HepG2 (cell line): ENCODE data around the gene JPH3. TPM values are rescaled to one million over a fixed set of nuclear protein-coding genes. Genes with fewer than 3 reads are reported as not detected.

Experiments used
- CHD4 ChIP-seq: fragments of 200-600 bp; sonication (generic); IDR thresholded peaks from 2 replicates; pipeline ENCODE4 v1.7.0; 2017; ENCODE audit warnings: mild to moderate bottlenecking, low read length, borderline replicate concordance
- RBFOX2 ChIP-seq: fragments of 200-400 bp; formaldehyde crosslinking; IDR thresholded peaks from 2 replicates; pipeline ENCODE4 v1.6.1; 2017; ENCODE audit warnings: low read depth, mild to moderate bottlenecking, low read length
- SALL2 ChIP-seq: sonication (generic); formaldehyde crosslinking; IDR thresholded peaks from 2 replicates; pipeline ENCODE4 v1.8.1; 2023; ENCODE audit warnings: mild to moderate bottlenecking, missing genetic modification reagents, inconsistent platforms
- ZBTB7A ChIP-seq: sonication (generic); formaldehyde crosslinking; IDR thresholded peaks from 2 replicates; pipeline ENCODE4 v1.8.0; 2022; ENCODE audit warnings: mild to moderate bottlenecking, missing genetic modification reagents
- ZFP41 ChIP-seq: sonication (generic); formaldehyde crosslinking; IDR thresholded peaks from 2 replicates; pipeline ENCODE4 v1.4.0; 2020; ENCODE audit warnings: mild to moderate bottlenecking, missing genetic modification reagents, borderline replicate concordance
- ZNF781 ChIP-seq: sonication (generic); formaldehyde crosslinking; IDR thresholded peaks from 2 replicates; pipeline ENCODE4 v1.5.1; 2020; ENCODE audit warnings: borderline replicate concordance, mild to moderate bottlenecking, missing genetic modification reagents; ENCODE audit errors: not compliant biosample characterization
- polyA plus RNA-seq, 8 experiments: library from polyadenylated mRNA; depleted of rRNA in 3 of 8; stranded (reverse) in 7 of 8; unstranded in 1 of 8; fragments of >200 nt; fragmentation: Illumina TruSeq in 4 of 8; extraction: Trizol in 4 of 8; gene quantifications; 2 replicates each; pipeline versions ENCODE4 v1.2.1 to v1.2.3, GENCODE V29; 2011 to 2016; ENCODE audit warnings: low read depth in 4 of 8, missing spikeins in 1 of 8, mixed read lengths in 1 of 8; ENCODE audit not compliant: insufficient read depth in 1 of 8
- total RNA-seq, 5 experiments: library from RNA; depleted of rRNA; stranded (reverse); fragments of >200 nt; fragmentation: Illumina TruSeq; extraction: Trizol; gene quantifications; 2 replicates each; pipeline ENCODE4 v1.2.3, GENCODE V29; 2016; ENCODE audit warnings: low read depth in 1 of 5
- TF ChIP-seq, protein P1 (sequence below): IDR thresholded peaks from 2 replicates; pipeline ENCODE4 v1.6.1; 2016; ENCODE audit warnings: low read depth
- TF ChIP-seq, protein P2 (sequence below): sonication (generic); formaldehyde crosslinking; IDR thresholded peaks from 2 replicates; pipeline ENCODE4 v1.9.0; 2021; ENCODE audit warnings: mild to moderate bottlenecking, missing genetic modification reagents
- TF ChIP-seq, protein P3 (sequence below): sonication (generic); formaldehyde crosslinking; IDR thresholded peaks from 2 replicates; pipeline ENCODE4 v1.4.0; 2020; ENCODE audit warnings: low read depth, mild to moderate bottlenecking, missing genetic modification reagents
- TF ChIP-seq, protein P4 (sequence below): sonication (generic); formaldehyde crosslinking; IDR thresholded peaks from 2 replicates; pipeline ENCODE4 v1.5.0; 2020; ENCODE audit warnings: mild to moderate bottlenecking, missing genetic modification reagents
- TF ChIP-seq, protein P5 (sequence below): sonication (generic); formaldehyde crosslinking; IDR thresholded peaks from 2 replicates; pipeline ENCODE4 v1.8.0; 2023; ENCODE audit warnings: mild to moderate bottlenecking, missing genetic modification reagents

The JPH3 gene
- total and polyA plus RNA-seq, 2 of the 13 experiments (the other 11 are each of a cell fraction or from before 2014, with no cell fraction given): not detected

DNA sequence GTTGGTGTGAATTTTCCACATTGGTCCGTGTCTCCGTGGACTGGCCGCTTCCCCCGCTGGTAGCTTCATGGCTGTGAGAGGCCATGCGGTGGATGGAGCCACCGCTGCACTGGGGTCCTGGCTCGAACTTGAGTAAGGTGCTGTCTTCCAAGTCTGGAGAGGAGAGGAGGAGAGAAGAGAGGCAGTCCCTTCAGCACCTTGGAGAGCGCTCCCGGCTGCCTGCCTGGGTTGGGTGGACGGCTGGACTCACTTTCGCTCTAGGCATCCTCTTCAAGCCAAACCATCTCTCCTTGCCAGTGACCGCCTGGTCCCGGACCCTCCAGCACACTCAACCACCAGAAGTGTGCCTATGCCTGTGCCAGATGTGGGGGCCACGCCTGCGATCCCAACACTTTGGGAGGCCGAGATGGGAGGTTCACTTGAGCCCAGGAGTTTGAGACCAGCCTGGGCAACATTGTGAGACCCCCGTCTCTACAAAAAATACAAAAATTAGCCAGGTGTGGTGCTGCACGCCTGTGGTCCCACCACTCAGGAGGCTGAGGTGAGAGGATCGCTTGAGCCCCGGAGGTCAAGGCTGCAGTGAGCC, 6.2 kb downstream of the JPH3 start (continued):
- TF ChIP-seq RBFOX2: no peak
- TF ChIP-seq, protein P1, sequence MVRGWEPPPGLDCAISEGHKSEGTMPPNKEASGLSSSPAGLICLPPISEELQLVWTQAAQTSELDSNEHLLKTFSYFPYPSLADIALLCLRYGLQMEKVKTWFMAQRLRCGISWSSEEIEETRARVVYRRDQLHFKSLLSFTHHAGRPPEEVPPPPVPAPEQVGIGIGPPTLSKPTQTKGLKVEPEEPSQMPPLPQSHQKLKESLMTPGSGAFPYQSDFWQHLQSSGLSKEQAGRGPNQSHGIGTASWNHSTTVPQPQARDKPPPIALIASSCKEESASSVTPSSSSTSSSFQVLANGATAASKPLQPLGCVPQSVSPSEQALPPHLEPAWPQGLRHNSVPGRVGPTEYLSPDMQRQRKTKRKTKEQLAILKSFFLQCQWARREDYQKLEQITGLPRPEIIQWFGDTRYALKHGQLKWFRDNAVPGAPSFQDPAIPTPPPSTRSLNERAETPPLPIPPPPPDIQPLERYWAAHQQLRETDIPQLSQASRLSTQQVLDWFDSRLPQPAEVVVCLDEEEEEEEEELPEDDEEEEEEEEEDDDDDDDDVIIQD (CRISPR knock-in tag): peak; percentile 58
- TF ChIP-seq, protein P2, sequence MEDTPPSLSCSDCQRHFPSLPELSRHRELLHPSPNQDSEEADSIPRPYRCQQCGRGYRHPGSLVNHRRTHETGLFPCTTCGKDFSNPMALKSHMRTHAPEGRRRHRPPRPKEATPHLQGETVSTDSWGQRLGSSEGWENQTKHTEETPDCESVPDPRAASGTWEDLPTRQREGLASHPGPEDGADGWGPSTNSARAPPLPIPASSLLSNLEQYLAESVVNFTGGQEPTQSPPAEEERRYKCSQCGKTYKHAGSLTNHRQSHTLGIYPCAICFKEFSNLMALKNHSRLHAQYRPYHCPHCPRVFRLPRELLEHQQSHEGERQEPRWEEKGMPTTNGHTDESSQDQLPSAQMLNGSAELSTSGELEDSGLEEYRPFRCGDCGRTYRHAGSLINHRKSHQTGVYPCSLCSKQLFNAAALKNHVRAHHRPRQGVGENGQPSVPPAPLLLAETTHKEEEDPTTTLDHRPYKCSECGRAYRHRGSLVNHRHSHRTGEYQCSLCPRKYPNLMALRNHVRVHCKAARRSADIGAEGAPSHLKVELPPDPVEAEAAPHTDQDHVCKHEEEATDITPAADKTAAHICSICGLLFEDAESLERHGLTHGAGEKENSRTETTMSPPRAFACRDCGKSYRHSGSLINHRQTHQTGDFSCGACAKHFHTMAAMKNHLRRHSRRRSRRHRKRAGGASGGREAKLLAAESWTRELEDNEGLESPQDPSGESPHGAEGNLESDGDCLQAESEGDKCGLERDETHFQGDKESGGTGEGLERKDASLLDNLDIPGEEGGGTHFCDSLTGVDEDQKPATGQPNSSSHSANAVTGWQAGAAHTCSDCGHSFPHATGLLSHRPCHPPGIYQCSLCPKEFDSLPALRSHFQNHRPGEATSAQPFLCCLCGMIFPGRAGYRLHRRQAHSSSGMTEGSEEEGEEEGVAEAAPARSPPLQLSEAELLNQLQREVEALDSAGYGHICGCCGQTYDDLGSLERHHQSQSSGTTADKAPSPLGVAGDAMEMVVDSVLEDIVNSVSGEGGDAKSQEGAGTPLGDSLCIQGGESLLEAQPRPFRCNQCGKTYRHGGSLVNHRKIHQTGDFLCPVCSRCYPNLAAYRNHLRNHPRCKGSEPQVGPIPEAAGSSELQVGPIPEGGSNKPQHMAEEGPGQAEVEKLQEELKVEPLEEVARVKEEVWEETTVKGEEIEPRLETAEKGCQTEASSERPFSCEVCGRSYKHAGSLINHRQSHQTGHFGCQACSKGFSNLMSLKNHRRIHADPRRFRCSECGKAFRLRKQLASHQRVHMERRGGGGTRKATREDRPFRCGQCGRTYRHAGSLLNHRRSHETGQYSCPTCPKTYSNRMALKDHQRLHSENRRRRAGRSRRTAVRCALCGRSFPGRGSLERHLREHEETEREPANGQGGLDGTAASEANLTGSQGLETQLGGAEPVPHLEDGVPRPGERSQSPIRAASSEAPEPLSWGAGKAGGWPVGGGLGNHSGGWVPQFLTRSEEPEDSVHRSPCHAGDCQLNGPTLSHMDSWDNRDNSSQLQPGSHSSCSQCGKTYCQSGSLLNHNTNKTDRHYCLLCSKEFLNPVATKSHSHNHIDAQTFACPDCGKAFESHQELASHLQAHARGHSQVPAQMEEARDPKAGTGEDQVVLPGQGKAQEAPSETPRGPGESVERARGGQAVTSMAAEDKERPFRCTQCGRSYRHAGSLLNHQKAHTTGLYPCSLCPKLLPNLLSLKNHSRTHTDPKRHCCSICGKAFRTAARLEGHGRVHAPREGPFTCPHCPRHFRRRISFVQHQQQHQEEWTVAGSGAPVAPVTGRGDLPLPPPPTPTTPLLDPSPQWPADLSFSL (CRISPR knock-in tag): no peak
- no peak for TF ChIP-seq SALL2 (CRISPR knock-in tag)
- TF ChIP-seq ZFP41 (CRISPR knock-in tag): no peak
- no peak for TF ChIP-seq CHD4
- peak; percentile 96 for TF ChIP-seq ZNF781 (CRISPR knock-in tag)
- TF ChIP-seq, protein P3, sequence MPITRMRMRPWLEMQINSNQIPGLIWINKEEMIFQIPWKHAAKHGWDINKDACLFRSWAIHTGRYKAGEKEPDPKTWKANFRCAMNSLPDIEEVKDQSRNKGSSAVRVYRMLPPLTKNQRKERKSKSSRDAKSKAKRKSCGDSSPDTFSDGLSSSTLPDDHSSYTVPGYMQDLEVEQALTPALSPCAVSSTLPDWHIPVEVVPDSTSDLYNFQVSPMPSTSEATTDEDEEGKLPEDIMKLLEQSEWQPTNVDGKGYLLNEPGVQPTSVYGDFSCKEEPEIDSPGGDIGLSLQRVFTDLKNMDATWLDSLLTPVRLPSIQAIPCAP: no peak
- TF ChIP-seq, protein P4, sequence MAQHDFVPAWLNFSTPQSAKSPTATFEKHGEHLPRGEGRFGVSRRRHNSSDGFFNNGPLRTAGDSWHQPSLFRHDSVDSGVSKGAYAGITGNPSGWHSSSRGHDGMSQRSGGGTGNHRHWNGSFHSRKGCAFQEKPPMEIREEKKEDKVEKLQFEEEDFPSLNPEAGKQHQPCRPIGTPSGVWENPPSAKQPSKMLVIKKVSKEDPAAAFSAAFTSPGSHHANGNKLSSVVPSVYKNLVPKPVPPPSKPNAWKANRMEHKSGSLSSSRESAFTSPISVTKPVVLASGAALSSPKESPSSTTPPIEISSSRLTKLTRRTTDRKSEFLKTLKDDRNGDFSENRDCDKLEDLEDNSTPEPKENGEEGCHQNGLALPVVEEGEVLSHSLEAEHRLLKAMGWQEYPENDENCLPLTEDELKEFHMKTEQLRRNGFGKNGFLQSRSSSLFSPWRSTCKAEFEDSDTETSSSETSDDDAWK (CRISPR knock-in tag): no peak
- TF ChIP-seq ZBTB7A (CRISPR knock-in tag): no peak
- TF ChIP-seq, protein P5, sequence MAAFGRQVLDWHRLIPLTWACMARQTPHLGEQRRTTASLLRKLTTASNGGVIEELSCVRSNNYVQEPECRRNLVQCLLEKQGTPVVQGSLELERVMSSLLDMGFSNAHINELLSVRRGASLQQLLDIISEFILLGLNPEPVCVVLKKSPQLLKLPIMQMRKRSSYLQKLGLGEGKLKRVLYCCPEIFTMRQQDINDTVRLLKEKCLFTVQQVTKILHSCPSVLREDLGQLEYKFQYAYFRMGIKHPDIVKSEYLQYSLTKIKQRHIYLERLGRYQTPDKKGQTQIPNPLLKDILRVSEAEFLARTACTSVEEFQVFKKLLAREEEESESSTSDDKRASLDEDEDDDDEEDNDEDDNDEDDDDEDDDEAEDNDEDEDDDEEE (CRISPR knock-in tag): peak; percentile 79; the same call in 1 of the 2 replicates
